Spleen (tissue), 11 donors: ENCODE measurements around the gene KAT6B. TPM values are rescaled to one million over a fixed set of nuclear protein-coding genes. Genes with fewer than 3 reads are reported as not detected.

Experiments used
- DNase-seq: peaks from one replicate; pipeline ENCODE4 v3.0.0-alpha.2; 2020
- H3K27ac ChIP-seq, 8 donors: fragments of 200-600 bp; sonication (generic) in 7 of 8; 1 replicate in 4 of 8; 2 replicates in 4 of 8; pipeline versions ENCODE4 v1.5.0 to v1.8.0; 2016 to 2021; ENCODE audit warnings: inconsistent platforms in 4 of 8, mild to moderate bottlenecking in 4 of 8, moderate library complexity in 1 of 8
- H3K27me3 ChIP-seq, 7 donors: fragments of 200-600 bp; sonication (generic) in 6 of 7; replicated peaks in 1 of 7; 1 replicate in 4 of 7; 2 replicates in 3 of 7; pipeline versions ENCODE4 v1.5.0 to v1.8.0; 2016 to 2021; ENCODE audit warnings: inconsistent platforms in 3 of 7, mild to moderate bottlenecking in 1 of 7
- H3K36me3 ChIP-seq, 6 donors: fragments of 200-600 bp; sonication (generic) in 5 of 6; 1 replicate in 4 of 6; 2 replicates in 2 of 6; pipeline versions ENCODE4 v1.5.0 to v1.8.0; 2016 to 2021; ENCODE audit warnings: inconsistent platforms in 2 of 6
- H3K4me1 ChIP-seq, 6 donors: fragments of 200-600 bp; sonication (generic) in 5 of 6; 1 replicate in 3 of 6; 2 replicates in 3 of 6; pipeline versions ENCODE4 v1.5.0 to v1.8.0; 2016 to 2021; ENCODE audit warnings: inconsistent platforms in 3 of 6
- H3K4me3 ChIP-seq, 8 donors: fragments of 200-600 bp; sonication (generic) in 7 of 8; 1 replicate in 4 of 8; 2 replicates in 4 of 8; pipeline versions ENCODE4 v1.5.0 to v1.8.0; 2016 to 2021; ENCODE audit warnings: inconsistent platforms in 4 of 8, mild to moderate bottlenecking in 4 of 8, moderate library complexity in 2 of 8
- H3K9me3 ChIP-seq, 8 donors: fragments of 200-600 bp; sonication (generic) in 7 of 8; 1 replicate in 4 of 8; 2 replicates in 4 of 8; pipeline versions ENCODE4 v1.5.0 to v1.8.0; 2016 to 2021; ENCODE audit warnings: inconsistent platforms in 4 of 8
- CTCF ChIP-seq, 11 experiments: fragments of 200-600 bp in 7 of 11; fragments of 450-650 bp in 4 of 11; sonication (generic) in 4 of 11; IDR thresholded peaks in 8 of 11; conservative IDR thresholded peaks in 3 of 11; 1 replicate in 7 of 11; 2 replicates in 4 of 11; pipeline versions ENCODE4 v1.4.0 to v1.8.0; 2016 to 2021; ENCODE audit warnings: antibody characterized with exemption in 11 of 11, inconsistent platforms in 4 of 11, mild to moderate bottlenecking in 1 of 11
- POLR2A ChIP-seq, 3 donors: fragments of 450-650 bp; IDR thresholded peaks; one replicate each; pipeline ENCODE4 v1.5.1; 2017; ENCODE audit warnings: antibody characterized with exemption in 3 of 3, mild to moderate bottlenecking in 1 of 3
- POLR2AphosphoS5 ChIP-seq, 3 donors: sonication (generic); formaldehyde crosslinking; IDR thresholded peaks; one replicate each; pipeline ENCODE4 v1.5.1; 2017; ENCODE audit warnings: antibody characterized with exemption in 3 of 3
- WGBS, 5 donors: extraction: QIAGEN DNeasy Blood & Tissue Kit in 3 of 5; methylation state at CpG; one replicate each; pipeline versions ENCODE4 v1.1.5 to v1.1.7; 2013 to 2018; 5-methylcytosine and 5-hydroxymethylcytosine counted together
- intact Hi-C: fragments of 100-400 bp; cut with DNase I; formaldehyde crosslinking; loops from one replicate; pipeline ENCODE4 v1.15.0; 2023; ENCODE audit warnings: low total_unique reads
- polyA plus RNA-seq, 3 donors: library from polyadenylated mRNA; stranded (reverse); fragments of 200-250 nt; gene quantifications; one replicate each; pipeline ENCODE4 v1.2.1, GENCODE V29; 2013
- total RNA-seq, 7 donors: library from RNA; depleted of rRNA in 3 of 7; stranded (reverse); fragments of >200 nt in 3 of 7; fragmentation: NEBNext Ultra II Directional in 4 of 7; extraction: Animal tissue kit (Norgen Biotek cat#: 25700) in 4 of 7; gene quantifications; one replicate each; pipeline versions ENCODE4 v1.1.0 to v1.2.1, GENCODE V29; 2016 to 2021
- donor health status: healthy with polysubstance abuse.
- donor health status: DM: no; HTN: no; CAD: no; lungs with moderate emphysema.
- donor health status: DM: no; HTN: no; CAD: no.
- donor health status: Bipolar disorder and iron deficiency.
- donor health status: healthy.
- donor health status: DM: no; HTN: no; CAD: no.
- donor health status: DM: yes; HTN: yes; CAD: no.

The KAT6B gene
- total and polyA plus RNA-seq, 10 donors = 2.9 to 61.0 (median 46.0) TPM

GRCh38 chr10:74871595-74872382 lies 45.4 kb downstream of the KAT6B start:
- peaks cover 0 to 58% (median 19%) of the 10 kb centered on the region in 6 donors for H3K4me1 ChIP-seq
- H3K9me3 ChIP-seq = no peaks in the 10 kb centered on the region
- DNase-seq = no peak
- H3K36me3 ChIP-seq = no peaks in the 10 kb centered on the region
- TF ChIP-seq CTCF (IDR thresholded peaks at IDR 0.05 in 8 of 11, conservative IDR thresholded peaks at IDR 0.05 in 3 of 11) = no peak
- TF ChIP-seq POLR2AphosphoS5 (IDR thresholded peaks at IDR 0.05) = no peak
- no peak for TF ChIP-seq POLR2A (IDR thresholded peaks at IDR 0.05)
- no peak overlapping the region for H3K4me3 ChIP-seq
- H3K27ac ChIP-seq = no peak overlapping the region
- no peaks in the 10 kb centered on the region for H3K27me3 ChIP-seq
- WGBS, 5 donors = 61 to 70% (median 67%) methylated on average over 5 of the region's 5 CpGs
- intact Hi-C loops = no loop called here

GRCh38 chr10:74873803-74874454 lies 47.5 kb downstream of the KAT6B start:
- TF ChIP-seq POLR2A (IDR thresholded peaks at IDR 0.05) (no peak), POLR2AphosphoS5 (IDR thresholded peaks at IDR 0.05) (no peak), CTCF (IDR thresholded peaks at IDR 0.05 in 8 of 11, conservative IDR thresholded peaks at IDR 0.05 in 3 of 11) (no peak)
- no peaks in the 10 kb centered on the region for H3K27me3 ChIP-seq
- intact Hi-C loops = no loop called here
- no peak overlapping the region for H3K27ac ChIP-seq
- no peaks in the 10 kb centered on the region for H3K9me3 ChIP-seq
- 87 to 92% (median 90%) methylated on average over 5 of the region's 5 CpGs for WGBS, 5 donors
- H3K4me1 ChIP-seq = peaks cover 0 to 54% (median 16%) of the 10 kb centered on the region in 6 donors
- H3K4me3 ChIP-seq = no peak overlapping the region
- DNase-seq = no peak
- no peaks in the 10 kb centered on the region for H3K36me3 ChIP-seq

DNA sequence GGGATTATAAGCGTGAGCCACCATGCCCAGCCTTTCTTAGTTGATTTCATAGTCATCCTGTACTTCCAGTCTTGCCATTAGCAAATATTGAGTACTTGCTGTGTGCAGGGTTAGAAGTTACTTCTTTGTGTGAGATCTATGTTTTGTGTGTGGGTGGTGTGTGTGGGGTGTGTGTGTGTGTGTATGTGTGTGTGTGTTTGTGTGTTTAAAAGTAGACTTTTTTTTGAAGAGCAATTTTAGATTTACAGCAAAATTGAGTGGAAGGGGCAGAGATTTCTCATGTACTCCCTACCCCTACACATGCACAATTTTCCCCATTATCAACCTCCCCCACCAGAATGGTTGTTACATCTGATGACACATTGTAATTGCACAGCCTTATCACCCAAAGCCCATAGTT lies 48.2 kb downstream of the KAT6B start:
- no peaks in the 10 kb centered on the region for H3K27me3 ChIP-seq
- no peak for DNase-seq
- no peak for TF ChIP-seq CTCF (IDR thresholded peaks at IDR 0.05 in 8 of 11, conservative IDR thresholded peaks at IDR 0.05 in 3 of 11)
- TF ChIP-seq POLR2A (IDR thresholded peaks at IDR 0.05) = no peak
- no peak for TF ChIP-seq POLR2AphosphoS5 (IDR thresholded peaks at IDR 0.05)
- no peak overlapping the region for H3K27ac ChIP-seq
- no peaks in the 10 kb centered on the region for H3K9me3 ChIP-seq
- no peak overlapping the region for H3K4me3 ChIP-seq
- H3K4me1 ChIP-seq = peaks cover 0 to 54% (median 16%) of the 10 kb centered on the region in 6 donors
- 95 to 100% (median 100%) methylated on average over 1 of the region's 1 CpG for WGBS, 5 donors
- no peaks in the 10 kb centered on the region for H3K36me3 ChIP-seq
- intact Hi-C loops = no loop called here

DNA sequence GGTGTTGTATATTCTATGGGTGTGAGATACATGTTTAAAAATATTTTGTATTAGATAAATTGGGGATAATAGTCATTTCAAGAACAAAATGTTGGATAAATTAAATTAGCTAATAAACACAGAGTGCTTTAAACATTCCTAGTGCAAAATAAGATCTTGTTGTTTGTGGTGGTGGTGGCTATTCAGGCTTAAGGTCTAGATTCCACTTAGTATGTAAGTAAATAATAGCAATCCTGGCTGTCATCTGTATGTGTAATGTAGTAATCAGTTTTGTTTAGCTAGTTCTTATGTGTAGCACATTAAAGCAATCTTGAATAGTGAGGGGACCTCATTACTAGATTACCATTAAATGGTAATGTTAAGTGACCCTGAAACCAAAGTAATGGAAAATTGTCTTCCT lies 48.7 kb downstream of the KAT6B start:
- H3K27me3 ChIP-seq = no peaks in the 10 kb centered on the region
- intact Hi-C loops = no loop called here

More for the DNA sequence above, 48.7 kb downstream of the KAT6B start:
- Histone ChIP-seq H3K4me3 (no peak overlapping the region), H3K9me3 (no peaks in the 10 kb centered on the region), H3K4me1 (peaks cover 0 to 54% (median 16%) of the 10 kb centered on the region in 6 donors), H3K27ac (no peak overlapping the region), H3K36me3 (no peaks in the 10 kb centered on the region)
- TF ChIP-seq CTCF (IDR thresholded peaks at IDR 0.05 in 8 of 11, conservative IDR thresholded peaks at IDR 0.05 in 3 of 11) (no peak), POLR2AphosphoS5 (IDR thresholded peaks at IDR 0.05) (no peak), POLR2A (IDR thresholded peaks at IDR 0.05) (no peak)
- DNase-seq = no peak
